HepG2 (cell line): Measurements from ENCODE around the gene LRRFIP2. TPM values are rescaled to one million over a fixed set of nuclear protein-coding genes. Genes with fewer than 3 reads are reported as not detected.

Experiments
- ATAC-seq: fragments of 200-7000 bp; cut with Tn5 transposase; 3 replicates; pipeline ENCODE4 v1.9.1; 2020; ENCODE audit warnings: mild to moderate bottlenecking, moderate library complexity
- BruUV-seq: library from RNA; stranded (reverse); fragments of 400-500 nt; replicated peaks from 2 replicates; lab custom pipeline; 2021; lab: Mats Ljungman, UMichigan
- CTCF ChIA-PET: fragments of 300-600 bp; formaldehyde crosslinking; extraction: SDS; loops from one replicate; lab custom pipeline; 2021; ENCODE audit warnings: low total read pairs, inconsistent platforms, low intra/inter-chr PET ratio; lab: Yijun Ruan, JAX
- POLR2A ChIA-PET: fragments of 350-600 bp; sonication (Branson Sonifier 250); formaldehyde crosslinking; loops from one replicate; lab custom pipeline; 2020; ENCODE audit warnings: antibody characterized with exemption, inconsistent platforms; lab: Yijun Ruan, JAX
- DNase-seq: peaks from one replicate; pipeline ENCODE4 v3.0.0-alpha.2; 2015; ENCODE audit warnings: low spot score
- FAIRE-seq: peaks from 3 replicates; lab custom pipeline; 2011; peaks lifted over from hg19 to GRCh38; lab: Jason Lieb, UNC
- H2AFZ ChIP-seq: one replicate; pipeline ENCODE4 v1.6.1; 2011; ENCODE audit warnings: low read length, inconsistent platforms
- H3K27ac ChIP-seq: fragments of 300-600 bp; 3 replicates; pipeline ENCODE4 v1.8.0; 2011; ENCODE audit warnings: mixed run types, mild to moderate bottlenecking, mixed read lengths, low read length, inconsistent platforms; ENCODE audit not compliant: insufficient read depth; ENCODE audit errors: extremely low read length
- H3K27me3 ChIP-seq, 2 experiments: fragments of 200-600 bp in 1 of 2; 2 replicates in 1 of 2; 3 replicates in 1 of 2; pipeline versions ENCODE4 v1.6.0 to v1.8.0; 2011; ENCODE audit warnings: low read length in 2 of 2, mild to moderate bottlenecking in 2 of 2, moderate library complexity in 2 of 2, inconsistent platforms in 1 of 2; ENCODE audit not compliant: insufficient read depth in 2 of 2, control insufficient read depth in 1 of 2
- H3K36me3 ChIP-seq, 2 experiments: fragments of 200-600 bp in 1 of 2; replicated peaks in 1 of 2; 2 replicates in 1 of 2; 3 replicates in 1 of 2; pipeline versions ENCODE4 v1.5.1 to v1.8.0; 2011; ENCODE audit warnings: low read length in 2 of 2, inconsistent platforms in 1 of 2; ENCODE audit not compliant: insufficient read depth in 2 of 2, control insufficient read depth in 1 of 2
- H3K4me1 ChIP-seq: 2 replicates; pipeline ENCODE4 v1.5.1; 2012; ENCODE audit warnings: low read length, inconsistent platforms; ENCODE audit not compliant: insufficient read depth
- H3K4me2 ChIP-seq: 2 replicates; pipeline ENCODE4 v1.6.0; 2011; ENCODE audit warnings: low read depth, low read length, inconsistent platforms
- H3K4me3 ChIP-seq, 3 experiments: fragments of 200-600 bp in 1 of 3; sonication (generic), shearing (Covaris generic) in 1 of 3; replicated peaks in 1 of 3; 2 replicates each; pipeline ENCODE4 v1.5.1; 2011 to 2016; ENCODE audit warnings: low read length in 3 of 3, inconsistent platforms in 2 of 3, low read depth in 2 of 3, mild to moderate bottlenecking in 2 of 3, control low read depth in 1 of 3, mixed read lengths in 1 of 3; ENCODE audit not compliant: insufficient read depth in 1 of 3
- H3K79me2 ChIP-seq: one replicate; pipeline ENCODE4 v1.6.1; 2011; ENCODE audit warnings: low read length, inconsistent platforms; ENCODE audit not compliant: insufficient read depth
- H3K9ac ChIP-seq: 2 replicates; pipeline ENCODE4 v1.6.0; 2011; ENCODE audit warnings: mild to moderate bottlenecking, low read depth, low read length, inconsistent platforms; ENCODE audit not compliant: insufficient read depth
- H3K9me3 ChIP-seq: 2 replicates; pipeline ENCODE4 v1.5.1; 2012; ENCODE audit warnings: mild to moderate bottlenecking, low read length
- H4K20me1 ChIP-seq: 2 replicates; pipeline ENCODE4 v1.6.0; 2011; ENCODE audit warnings: inconsistent platforms, mild to moderate bottlenecking, low read length, moderate library complexity; ENCODE audit not compliant: insufficient read depth
- IKZF4 ChIP-seq: sonication (generic); formaldehyde crosslinking; IDR thresholded peaks from 2 replicates; pipeline ENCODE4 v1.5.1; 2020; ENCODE audit warnings: borderline replicate concordance, mild to moderate bottlenecking, low read depth, missing genetic modification reagents; ENCODE audit errors: not compliant biosample characterization
- MED13 ChIP-seq: sonication (generic); formaldehyde crosslinking; IDR thresholded peaks from 2 replicates; pipeline ENCODE4 v1.5.0; 2020; ENCODE audit warnings: missing genetic modification reagents
- MIXL1 ChIP-seq: IDR thresholded peaks from 2 replicates; pipeline ENCODE4 v1.6.1; 2016
- PLRG1 ChIP-seq: fragments of 450-650 bp; conservative IDR thresholded peaks from 2 replicates; pipeline ENCODE4 v1.6.1; 2016
- RXRA ChIP-seq: sonication (generic); formaldehyde crosslinking; IDR thresholded peaks from 2 replicates; pipeline ENCODE4 v1.5.1; 2020; ENCODE audit warnings: missing genetic modification reagents
- ZBTB37 ChIP-seq: sonication (generic); formaldehyde crosslinking; IDR thresholded peaks from 2 replicates; pipeline ENCODE4 v1.4.0; 2020; ENCODE audit warnings: mild to moderate bottlenecking, missing genetic modification reagents
- ZNF12 ChIP-seq: sonication (generic); formaldehyde crosslinking; IDR thresholded peaks from 2 replicates; pipeline ENCODE4 v1.5.0; 2020; ENCODE audit warnings: missing genetic modification reagents
- ZNF24 ChIP-seq: fragments of 450-650 bp; IDR thresholded peaks from 2 replicates; pipeline ENCODE4 v1.6.1; 2017; ENCODE audit warnings: antibody characterized with exemption, mild to moderate bottlenecking
- ZNF331 ChIP-seq: sonication (generic); formaldehyde crosslinking; IDR thresholded peaks from 2 replicates; pipeline ENCODE4 v1.4.0; 2020; ENCODE audit warnings: missing genetic modification reagents
- ZNF543 ChIP-seq: sonication (generic); formaldehyde crosslinking; IDR thresholded peaks from 2 replicates; pipeline ENCODE4 v1.4.0; 2020; ENCODE audit warnings: mild to moderate bottlenecking, missing genetic modification reagents
- ZNF550 ChIP-seq: sonication (generic); formaldehyde crosslinking; IDR thresholded peaks from 2 replicates; pipeline ENCODE4 v1.4.0; 2020; ENCODE audit warnings: mild to moderate bottlenecking, missing genetic modification reagents, borderline replicate concordance
- WGBS: methylation state at CpG from one replicate; pipeline ENCODE4 v1.1.6; 2017; ENCODE audit warnings: low lambda C conversion rate; 5-methylcytosine and 5-hydroxymethylcytosine counted together
- in situ Hi-C: cut with HindIII; loops from 2 replicates; pipeline ENCODE4 v1.10.0; 2017; ENCODE audit warnings: low pct_unique_long_range_greater_than_20kb; ENCODE audit not compliant: extremely low pct_ligation_motif_present
- intact Hi-C: fragments of 100-400 bp; cut with micrococcal nuclease; formaldehyde crosslinking; loops from one replicate; pipeline ENCODE4 v1.10.0; 2022; ENCODE audit not compliant: unreplicated experiment
- polyA plus RNA-seq, 8 experiments: library from polyadenylated mRNA; depleted of rRNA in 3 of 8; stranded (reverse) in 7 of 8; unstranded in 1 of 8; fragments of >200 nt; fragmentation: Illumina TruSeq in 4 of 8; extraction: Trizol in 4 of 8; gene quantifications; 2 replicates each; pipeline versions ENCODE4 v1.2.1 to v1.2.3, GENCODE V29; 2011 to 2016; ENCODE audit warnings: low read depth in 4 of 8, missing spikeins in 1 of 8, mixed read lengths in 1 of 8; ENCODE audit not compliant: insufficient read depth in 1 of 8
- total RNA-seq, 5 experiments: library from RNA; depleted of rRNA; stranded (reverse); fragments of >200 nt; fragmentation: Illumina TruSeq; extraction: Trizol; gene quantifications; 2 replicates each; pipeline ENCODE4 v1.2.3, GENCODE V29; 2016; ENCODE audit warnings: low read depth in 1 of 5
- TF ChIP-seq, protein P1 (sequence below): sonication (generic); formaldehyde crosslinking; IDR thresholded peaks from 2 replicates; pipeline ENCODE4 v1.4.0; 2020; ENCODE audit warnings: mild to moderate bottlenecking, missing genetic modification reagents

The LRRFIP2 gene
- total and polyA plus RNA-seq, 2 of the 13 experiments (the other 11 are each of a cell fraction or from before 2014, with no cell fraction given): 13.5 to 32.2 TPM

DNA sequence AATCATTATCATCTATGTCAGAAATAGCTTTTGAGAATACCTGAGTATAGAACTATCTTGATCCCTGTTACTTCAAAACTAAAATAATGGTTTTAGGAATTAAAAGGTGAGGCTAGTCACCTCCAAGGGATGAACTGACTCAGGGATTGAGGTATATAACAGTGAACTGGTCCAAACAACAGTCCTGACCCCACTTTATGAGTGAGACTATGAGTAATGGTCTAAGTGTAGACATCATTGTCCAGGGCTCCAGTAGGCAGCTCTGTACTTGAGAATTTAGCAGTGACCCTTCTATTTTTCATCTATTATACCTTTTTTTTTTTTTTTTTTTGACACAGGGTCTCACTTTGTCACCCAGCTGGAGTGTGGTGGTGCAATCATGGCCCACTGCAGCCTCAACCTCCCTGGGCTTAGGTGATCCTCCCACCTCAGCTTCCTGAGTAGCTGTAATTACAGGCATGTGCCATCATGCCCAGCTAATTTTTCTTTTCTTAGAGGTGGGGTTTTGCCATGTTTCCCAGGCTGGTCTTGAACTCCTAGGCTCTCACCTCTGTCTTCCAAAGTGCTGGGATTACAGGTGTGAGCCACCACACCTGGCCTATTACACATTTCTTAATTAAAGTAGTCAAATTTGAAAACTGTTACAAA is 144.7 kb downstream of the LRRFIP2 start:
- ChIA-PET CTCF (no interaction called here), POLR2A (no interaction called here)
- Histone ChIP-seq H3K36me3 (peaks cover 21 to 72% of the 10 kb centered on the region in 2 experiments), H3K4me1 (no peaks in the 10 kb centered on the region), H4K20me1 (no peaks in the 10 kb centered on the region), H3K4me3 (no peak overlapping the region), H3K9me3 (0 out of 2 replicates have a peak, but pooled peaks cover 3% of the 10 kb centered on the region), H2AFZ (no peak overlapping the region), H3K9ac (no peak overlapping the region), H3K79me2 (no peaks in the 10 kb centered on the region), H3K4me2 (no peak overlapping the region), H3K27me3 (no peaks in the 10 kb centered on the region), H3K27ac (no peak overlapping the region)
- ATAC-seq (no peak), DNase-seq (no peak), FAIRE-seq (no peak)
- no peak for TF ChIP-seq ZBTB37 (CRISPR knock-in tag)
- in situ Hi-C loops (loop anchor here (10.0 kb wide), 1 partner anchor 185 kb away; no protein-coding TSS in a partner anchor), intact Hi-C loops (loop anchor here (5.0 kb wide), 1 partner anchor 237 kb away; no protein-coding TSS in a partner anchor)
- no TSS peak for BruUV-seq

DNA sequence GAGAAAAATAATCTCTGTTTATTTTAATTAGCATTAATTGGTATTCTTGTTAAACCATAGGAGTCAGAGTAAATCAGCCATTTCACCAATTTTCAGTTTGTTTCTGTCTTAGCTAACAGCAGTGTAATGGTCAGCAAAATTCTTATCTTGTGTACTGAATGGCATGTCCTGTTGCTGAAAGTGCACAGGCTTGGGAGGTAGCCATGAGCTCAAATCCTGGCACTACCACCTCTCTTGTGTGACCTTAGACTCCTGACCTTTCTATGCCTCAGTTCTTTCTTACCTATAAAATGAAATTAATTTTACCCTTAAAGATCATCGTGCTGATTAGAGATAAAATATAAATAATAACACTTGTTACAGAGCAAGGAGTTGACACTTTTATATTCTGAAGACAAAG is 145.3 kb downstream of the LRRFIP2 start:
- no peaks in the 10 kb centered on the region for H4K20me1 ChIP-seq
- peaks cover 21 to 73% of the 10 kb centered on the region in 2 experiments for H3K36me3 ChIP-seq
- intact Hi-C loops (loop anchor here (5.0 kb wide), 1 partner anchor 237 kb away; no protein-coding TSS in a partner anchor), in situ Hi-C loops (loop anchor here (10.0 kb wide), 1 partner anchor 186 kb away; no protein-coding TSS in a partner anchor)
- 0 out of 2 replicates have a peak, but pooled peaks cover 4% of the 10 kb centered on the region for H3K9me3 ChIP-seq
- H3K4me1 ChIP-seq: no peaks in the 10 kb centered on the region
- H3K27me3 ChIP-seq: no peaks in the 10 kb centered on the region
- ChIA-PET CTCF (no interaction called here), POLR2A (no interaction called here)
- no TSS peak for BruUV-seq
- ATAC-seq (no peak), DNase-seq (no peak), FAIRE-seq (no peak)
- H3K4me2 ChIP-seq: no peak overlapping the region
- H3K4me3 ChIP-seq: no peak overlapping the region
- WGBS: 94% methylated on average over 1 of the region's 1 CpG
- no peak overlapping the region for H3K9ac ChIP-seq
- H2AFZ ChIP-seq: no peak overlapping the region
- no peaks in the 10 kb centered on the region for H3K79me2 ChIP-seq
- no peak overlapping the region for H3K27ac ChIP-seq
- no peak for TF ChIP-seq ZNF550 (CRISPR knock-in tag)
- no peak for TF ChIP-seq MED13 (CRISPR knock-in tag)
- no peak for TF ChIP-seq ZNF12 (CRISPR knock-in tag)
- no peak for TF ChIP-seq ZNF543 (CRISPR knock-in tag)
- no peak for TF ChIP-seq ZNF24
- no peak for TF ChIP-seq MIXL1 (CRISPR knock-in tag)
- no peak for TF ChIP-seq RXRA
- no peak for TF ChIP-seq IKZF4 (CRISPR knock-in tag)
- TF ChIP-seq, protein P1, sequence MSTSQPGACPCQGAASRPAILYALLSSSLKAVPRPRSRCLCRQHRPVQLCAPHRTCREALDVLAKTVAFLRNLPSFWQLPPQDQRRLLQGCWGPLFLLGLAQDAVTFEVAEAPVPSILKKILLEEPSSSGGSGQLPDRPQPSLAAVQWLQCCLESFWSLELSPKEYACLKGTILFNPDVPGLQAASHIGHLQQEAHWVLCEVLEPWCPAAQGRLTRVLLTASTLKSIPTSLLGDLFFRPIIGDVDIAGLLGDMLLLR (CRISPR knock-in tag): no peak
- TF ChIP-seq ZNF331 (CRISPR knock-in tag): no peak
- TF ChIP-seq PLRG1: no peak
